ENCODE results near the gene PFKFB4. TPM values are rescaled to one million over a fixed set of nuclear protein-coding genes. Genes with fewer than 3 reads are reported as not detected.

PFKFB4 gene
- total and polyA plus RNA-seq, 2 of the 8 experiments (the other 6 are each of a cell fraction or from before 2014, with no cell fraction given) = 10.7 to 20.1 TPM

GRCh38 chr3:48519277-48519643, 37.3 kb downstream of the PFKFB4 start:
- FAIRE-seq = no peak
- Histone ChIP-seq H3K56ac (replicated peaks; ENCODE audit: insufficient read length, low read depth, low read length) (no peak overlapping the region), H3K14ac (ENCODE audit: insufficient read length) (no peak overlapping the region), H2BK15ac (ENCODE audit: low read length) (no peak overlapping the region), H2BK120ac (replicated peaks; ENCODE audit: low read depth, low read length) (no peak overlapping the region), H2BK5ac (ENCODE audit: low read depth, low read length) (no peak overlapping the region), H3K23me2 (ENCODE audit: low read depth, low read length) (no peaks in the 10 kb centered on the region), H3K27me3 (replicated peaks in 1 of 4; ENCODE audit: control insufficient read depth in 3 of 4, extremely low read depth in 1 of 4, insufficient read depth in 3 of 4, low read length in 3 of 4) (no peaks in the 10 kb centered on the region), H2BK20ac (ENCODE audit: low read length) (no peak overlapping the region), H3K27ac (ENCODE audit: low read depth, low read length) (no peak overlapping the region), H3K79me2 (ENCODE audit: control insufficient read depth in 1 of 2, insufficient read depth in 2 of 2, low read length in 2 of 2) (no peaks in the 10 kb centered on the region), H3K4me1 (replicated peaks in 1 of 4; ENCODE audit: control insufficient read depth in 3 of 4, insufficient read depth in 4 of 4, low read length in 3 of 4) (no peaks in the 10 kb centered on the region), H4K5ac (ENCODE audit: insufficient read length, low read depth, low read length) (no peak overlapping the region), H3K23ac (ENCODE audit: insufficient read length) (no peak overlapping the region), H3K18ac (ENCODE audit: extremely low read depth, low read length) (no peak overlapping the region), H4K8ac (ENCODE audit: extremely low read depth, insufficient read depth, low read length) (no peak overlapping the region), H3K4ac (replicated peaks; ENCODE audit: insufficient read length, low read depth, low read length) (no peak overlapping the region), H2AK5ac (ENCODE audit: low read depth, low read length) (no peak overlapping the region), H3K9ac (replicated peaks in 1 of 4; ENCODE audit: extremely low read depth in 1 of 4, low read depth in 3 of 4, low read length in 3 of 4) (no peak overlapping the region), H4K91ac (replicated peaks; ENCODE audit: insufficient read length, low read length) (no peak overlapping the region), H3K36me3 (ENCODE audit: control insufficient read depth in 2 of 4, insufficient read depth in 4 of 4, low read length in 3 of 4) (peaks cover 2 to 7% (median 5%) of the 10 kb centered on the region in 4 experiments; a peak in 5 of 8 replicates), H2BK12ac (ENCODE audit: low read depth, low read length) (no peak overlapping the region), H2AFZ (ENCODE audit: low read length) (no peak overlapping the region), H3K4me2 (ENCODE audit: insufficient read depth in 1 of 2, low read depth in 2 of 2, low read length in 2 of 2) (no peak overlapping the region), H3K79me1 (ENCODE audit: low read depth, low read length) (no peaks in the 10 kb centered on the region), H3K9me3 (ENCODE audit: insufficient read depth in 2 of 2, low read depth in 1 of 2, low read length in 1 of 2) (no peaks in the 10 kb centered on the region), H3K4me3 (ENCODE audit: extremely low read depth in 1 of 4, insufficient read depth in 2 of 4, low read depth in 3 of 4, low read length in 4 of 4) (no peak overlapping the region), H4K20me1 (replicated peaks in 1 of 2; ENCODE audit: control insufficient read depth in 1 of 2, insufficient read depth in 2 of 2, low read length in 2 of 2) (peaks cover 2 to 3% of the 10 kb centered on the region in 2 experiments)
- CTCF ChIA-PET (ENCODE audit: partially characterized antibody) = interaction anchor here (1.0 to 1.6 kb wide), 7 partner anchors 11 to 248 kb away, joined by 3 to 4 read pairs (median 3); no protein-coding TSS in a partner anchor
- TF ChIP-seq RNF2 (IDR thresholded peaks at IDR 0.05; ENCODE audit: borderline replicate concordance, low read depth, low read length, missing control alignments, poor library complexity, severe bottlenecking) (no peak), CHD1 (IDR thresholded peaks at IDR 0.05; ENCODE audit: low read depth, low read length) (no peak)
- 97% methylated on average over 9 of the region's 9 CpGs; no CpG with 5 or more reads in 1 of the 2 experiments for WGBS, 2 experiments (ENCODE audit: extremely low coverage in 1 of 2, insufficient coverage in 1 of 2, insufficient read length in 1 of 2, insufficient replicate concordance in 2 of 2, low coverage in 1 of 2, low lambda C conversion rate in 2 of 2, missing lambda C conversion rate in 1 of 2)
- no peak for DNase-seq (ENCODE audit: low read depth in 1 of 2, low spot score in 2 of 2)
- POLR2A ChIA-PET (ENCODE audit: partially characterized antibody) = no interaction called here

Data from H1 (cell line).